Endothelial cell of umbilical vein (primary cell): ENCODE results near the gene HIGD2B. TPM values are rescaled to one million over a fixed set of nuclear protein-coding genes. Genes with fewer than 3 reads are reported as not detected.

Experiments
- BruUV-seq: library from RNA; stranded (reverse); fragments of 400-500 nt; replicated peaks from 2 replicates; lab custom pipeline; 2021; lab: Mats Ljungman, UMichigan
- CTCF ChIA-PET: fragments of 300-600, 350-600 bp; sonication (Branson Sonifier 250); formaldehyde crosslinking; loops from one replicate; lab custom pipeline; 2021; ENCODE audit warnings: antibody characterized with exemption, inconsistent platforms; lab: Charles Lee
- POLR2A ChIA-PET: fragments of 300-600, 350-600 bp; sonication (Branson Sonifier 250); formaldehyde crosslinking; loops from one replicate; lab custom pipeline; 2021; ENCODE audit warnings: antibody characterized with exemption, inconsistent platforms; lab: Charles Lee
- DNase-seq: peaks from one replicate; pipeline ENCODE4 v3.0.0-alpha.2; 2011; ENCODE audit warnings: low read depth, low spot score
- FAIRE-seq: peaks from 2 replicates; lab custom pipeline; 2011; peaks lifted over from hg19 to GRCh38; lab: Jason Lieb, UNC
- H2AFZ ChIP-seq: 2 replicates; pipeline ENCODE4 v1.6.0; 2012; ENCODE audit warnings: low read depth, low read length, control low read depth, inconsistent platforms
- H3K27ac ChIP-seq: 2 replicates; pipeline ENCODE4 v1.5.1; 2011; ENCODE audit warnings: low read depth, mild to moderate bottlenecking, control low read depth, low read length, moderate library complexity; ENCODE audit not compliant: insufficient read depth
- H3K27me3 ChIP-seq, 2 experiments: 2 replicates each; pipeline versions ENCODE4 v1.6.0 to v1.6.1; 2011; ENCODE audit warnings: low read length in 2 of 2, mixed read lengths in 1 of 2; ENCODE audit not compliant: control insufficient read depth in 2 of 2, insufficient read depth in 2 of 2
- H3K36me3 ChIP-seq, 2 experiments: 2 replicates in 1 of 2; 3 replicates in 1 of 2; pipeline ENCODE4 v1.5.1; 2011; ENCODE audit warnings: low read length in 2 of 2, mild to moderate bottlenecking in 1 of 2, moderate library complexity in 1 of 2; ENCODE audit not compliant: control insufficient read depth in 2 of 2, insufficient read depth in 2 of 2; ENCODE audit errors: extremely low read depth in 1 of 2
- H3K4me1 ChIP-seq: 3 replicates; pipeline ENCODE4 v1.5.1; 2011; ENCODE audit warnings: mild to moderate bottlenecking, low read length; ENCODE audit not compliant: control insufficient read depth, insufficient read depth; ENCODE audit errors: extremely low read depth
- H3K4me2 ChIP-seq: 2 replicates; pipeline ENCODE4 v1.6.1; 2011; ENCODE audit warnings: low read length, control low read depth, mixed read lengths; ENCODE audit not compliant: insufficient read depth
- H3K4me3 ChIP-seq, 3 experiments: fragments of 200-600 bp in 1 of 3; sonication (generic), shearing (Covaris generic) in 1 of 3; replicated peaks in 1 of 3; 2 replicates each; pipeline ENCODE4 v1.5.1; 2011 to 2016; ENCODE audit warnings: control low read depth in 3 of 3, low read length in 3 of 3, mild to moderate bottlenecking in 2 of 3, inconsistent platforms in 1 of 3, low read depth in 1 of 3, moderate library complexity in 1 of 3; ENCODE audit not compliant: insufficient read depth in 1 of 3
- H3K79me2 ChIP-seq: 2 replicates; pipeline ENCODE4 v1.6.0; 2012; ENCODE audit warnings: low read length, inconsistent platforms; ENCODE audit not compliant: control insufficient read depth, insufficient read depth
- H3K9ac ChIP-seq: replicated peaks from 2 replicates; pipeline ENCODE3; 2011; ENCODE audit warnings: low read length, control low read depth; ENCODE audit not compliant: insufficient read depth; ENCODE audit errors: extremely low read depth
- H3K9me1 ChIP-seq: replicated peaks from 3 replicates; pipeline ENCODE4 v1.6.0; 2011; ENCODE audit warnings: mild to moderate bottlenecking, low read length; ENCODE audit not compliant: control insufficient read depth, insufficient read depth; ENCODE audit errors: extremely low read depth
- H3K9me3 ChIP-seq: replicated peaks from 2 replicates; pipeline ENCODE4 v1.5.1; 2012; ENCODE audit warnings: low read length, inconsistent platforms; ENCODE audit not compliant: control insufficient read depth, insufficient read depth
- H4K20me1 ChIP-seq: replicated peaks from 2 replicates; pipeline ENCODE3; 2011; ENCODE audit warnings: mild to moderate bottlenecking, low read length; ENCODE audit not compliant: control insufficient read depth, insufficient read depth; ENCODE audit errors: extremely low read depth
- EZH2 ChIP-seq: IDR thresholded peaks from 2 replicates; pipeline ENCODE4 v1.6.1; 2012; ENCODE audit warnings: borderline replicate concordance, low read depth, mild to moderate bottlenecking, moderate library complexity, low read length, inconsistent platforms; ENCODE audit not compliant: severe bottlenecking
- FOS ChIP-seq: IDR thresholded peaks from 2 replicates; pipeline ENCODE4 v1.6.1; 2011; ENCODE audit warnings: mild to moderate bottlenecking, low read length, moderate library complexity, borderline replicate concordance; ENCODE audit not compliant: insufficient read depth
- GATA2 ChIP-seq: IDR thresholded peaks from 2 replicates; pipeline ENCODE4 v1.7.0; 2011; ENCODE audit warnings: low read depth, mild to moderate bottlenecking, moderate library complexity, mixed read lengths, low read length; ENCODE audit not compliant: insufficient read length, insufficient read depth
- JUN ChIP-seq: IDR thresholded peaks from 2 replicates; pipeline ENCODE4 v1.6.1; 2011; ENCODE audit warnings: borderline replicate concordance, low read depth; ENCODE audit not compliant: insufficient read length, insufficient read depth
- MYC ChIP-seq: IDR thresholded peaks from one replicate; pipeline ENCODE4 v1.6.1; 2011; ENCODE audit warnings: mild to moderate bottlenecking, low read depth, low read length
- POLR2A ChIP-seq: IDR thresholded peaks from 2 replicates; pipeline ENCODE4 v1.6.1; 2012; ENCODE audit warnings: low read depth, mild to moderate bottlenecking, control low read depth, low read length
- POLR2AphosphoS5 ChIP-seq: IDR thresholded peaks from 2 replicates; pipeline ENCODE4 v1.6.1; 2012; ENCODE audit warnings: low read depth, mild to moderate bottlenecking, control low read depth, low read length, moderate library complexity; ENCODE audit not compliant: insufficient read depth
- dilution Hi-C: fragments of 300-500 bp; cut with MboI; formaldehyde crosslinking; loops from one replicate; pipeline ENCODE4 v1.15.0; 2019; ENCODE audit warnings: low sequenced_read_pairs; ENCODE audit not compliant: extremely low pct_ligation_motif_present
- intact Hi-C: fragments of 100-400 bp; cut with micrococcal nuclease; formaldehyde crosslinking; loops from one replicate; pipeline ENCODE4 v1.10.0; 2022
- polyA plus RNA-seq, 4 experiments: library from polyadenylated mRNA; depleted of rRNA in 3 of 4; stranded (reverse) in 3 of 4; unstranded in 1 of 4; fragments of >200 nt; gene quantifications; 2 replicates each; pipeline versions ENCODE4 v1.2.1 to v1.2.3, GENCODE V29; 2011 to 2012; ENCODE audit warnings: missing spikeins in 1 of 4
- total RNA-seq: library from RNA; stranded (reverse); gene quantifications from 2 replicates; pipeline ENCODE4 v1.2.3, GENCODE V29; 2021
- TF ChIP-seq, protein P1 (sequence below): IDR thresholded peaks from 2 replicates; pipeline ENCODE4 v1.6.1; 2011; ENCODE audit not compliant: insufficient read depth, insufficient read length
- TF ChIP-seq, protein P2 (sequence below), 2 donors: IDR thresholded peaks; 1 replicate in 1 of 2; 2 replicates in 1 of 2; pipeline ENCODE4 v1.5.1; 2011; ENCODE audit warnings: low read length in 2 of 2, mild to moderate bottlenecking in 2 of 2, moderate library complexity in 2 of 2, control low read depth in 1 of 2, inconsistent platforms in 1 of 2, low read depth in 1 of 2; ENCODE audit not compliant: insufficient read depth in 1 of 2; ENCODE audit errors: extremely low read depth in 1 of 2

The HIGD2B gene
- total and polyA plus RNA-seq, 2 donors (not counting 3 experiments of a cell fraction or from before 2014, with no cell fraction given), result not detected

DNA sequence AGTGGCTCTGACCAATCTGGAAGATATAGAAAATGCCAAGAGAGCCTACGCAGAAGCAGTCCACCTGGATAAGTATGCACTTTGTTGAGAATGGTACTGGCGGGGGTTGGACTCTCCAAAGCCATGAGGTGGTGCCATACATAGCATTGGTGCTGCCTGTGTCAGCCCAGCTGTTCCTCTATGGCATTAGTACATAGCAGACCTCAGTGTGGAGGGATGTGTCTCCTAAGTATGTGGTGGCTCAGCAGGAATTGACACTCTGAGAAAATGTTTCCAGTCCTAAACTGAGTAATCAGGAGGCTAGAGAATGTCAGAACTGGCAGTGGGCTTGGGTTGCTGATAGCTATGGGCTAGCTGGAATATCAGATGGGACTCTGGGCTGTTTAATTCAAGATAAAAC lies 49.1 kb upstream of the HIGD2B start:
- H3K9me1 ChIP-seq, result no peaks in the 10 kb centered on the region
- H4K20me1 ChIP-seq, result no peaks in the 10 kb centered on the region
- TF ChIP-seq MYC, result no peak
- TF ChIP-seq JUN, result no peak
- no peak for TF ChIP-seq POLR2A
- TF ChIP-seq, protein P1, sequence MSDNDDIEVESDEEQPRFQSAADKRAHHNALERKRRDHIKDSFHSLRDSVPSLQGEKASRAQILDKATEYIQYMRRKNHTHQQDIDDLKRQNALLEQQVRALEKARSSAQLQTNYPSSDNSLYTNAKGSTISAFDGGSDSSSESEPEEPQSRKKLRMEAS, result no peak
- no peak for TF ChIP-seq FOS
- TF ChIP-seq EZH2, result no peak
- no peak for TF ChIP-seq POLR2AphosphoS5
- TF ChIP-seq, protein P2, sequence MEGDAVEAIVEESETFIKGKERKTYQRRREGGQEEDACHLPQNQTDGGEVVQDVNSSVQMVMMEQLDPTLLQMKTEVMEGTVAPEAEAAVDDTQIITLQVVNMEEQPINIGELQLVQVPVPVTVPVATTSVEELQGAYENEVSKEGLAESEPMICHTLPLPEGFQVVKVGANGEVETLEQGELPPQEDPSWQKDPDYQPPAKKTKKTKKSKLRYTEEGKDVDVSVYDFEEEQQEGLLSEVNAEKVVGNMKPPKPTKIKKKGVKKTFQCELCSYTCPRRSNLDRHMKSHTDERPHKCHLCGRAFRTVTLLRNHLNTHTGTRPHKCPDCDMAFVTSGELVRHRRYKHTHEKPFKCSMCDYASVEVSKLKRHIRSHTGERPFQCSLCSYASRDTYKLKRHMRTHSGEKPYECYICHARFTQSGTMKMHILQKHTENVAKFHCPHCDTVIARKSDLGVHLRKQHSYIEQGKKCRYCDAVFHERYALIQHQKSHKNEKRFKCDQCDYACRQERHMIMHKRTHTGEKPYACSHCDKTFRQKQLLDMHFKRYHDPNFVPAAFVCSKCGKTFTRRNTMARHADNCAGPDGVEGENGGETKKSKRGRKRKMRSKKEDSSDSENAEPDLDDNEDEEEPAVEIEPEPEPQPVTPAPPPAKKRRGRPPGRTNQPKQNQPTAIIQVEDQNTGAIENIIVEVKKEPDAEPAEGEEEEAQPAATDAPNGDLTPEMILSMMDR (IDR thresholded peaks at IDR 0.05; ENCODE audit: extremely low read depth in 1 of 2, insufficient read depth in 1 of 2, low read depth in 1 of 2, low read length in 2 of 2), result no peak
- no peak for TF ChIP-seq GATA2
- H3K36me3 ChIP-seq, result peaks cover 3 to 8% of the 10 kb centered on the region in 2 experiments
- no peak overlapping the region for H3K4me2 ChIP-seq
- intact Hi-C loops (no loop called here), dilution Hi-C loops (no loop called here)
- H3K4me3 ChIP-seq, result no peak overlapping the region
- BruUV-seq, result no TSS peak
- H2AFZ ChIP-seq, result no peak overlapping the region
- H3K27me3 ChIP-seq, result no peaks in the 10 kb centered on the region
- DNase-seq (no peak), FAIRE-seq (no peak)
- POLR2A ChIA-PET, result no interaction called here
- H3K9me3 ChIP-seq, result no peaks in the 10 kb centered on the region
- H3K79me2 ChIP-seq, result no peaks in the 10 kb centered on the region
- CTCF ChIA-PET, result interaction anchor here (5.3 kb wide), 1 partner anchor 13 kb away, joined by 34 read pairs; no protein-coding TSS in a partner anchor
- no peaks in the 10 kb centered on the region for H3K4me1 ChIP-seq
- H3K27ac ChIP-seq, result no peak overlapping the region
- no peak overlapping the region for H3K9ac ChIP-seq
